ENCODE results near the gene IQGAP1.
"Not testable (repeated sequence)": the region's sequence is repeated elsewhere in the genome, so short reads cannot be mapped to it uniquely, and the experiment has no call there.

DNA sequence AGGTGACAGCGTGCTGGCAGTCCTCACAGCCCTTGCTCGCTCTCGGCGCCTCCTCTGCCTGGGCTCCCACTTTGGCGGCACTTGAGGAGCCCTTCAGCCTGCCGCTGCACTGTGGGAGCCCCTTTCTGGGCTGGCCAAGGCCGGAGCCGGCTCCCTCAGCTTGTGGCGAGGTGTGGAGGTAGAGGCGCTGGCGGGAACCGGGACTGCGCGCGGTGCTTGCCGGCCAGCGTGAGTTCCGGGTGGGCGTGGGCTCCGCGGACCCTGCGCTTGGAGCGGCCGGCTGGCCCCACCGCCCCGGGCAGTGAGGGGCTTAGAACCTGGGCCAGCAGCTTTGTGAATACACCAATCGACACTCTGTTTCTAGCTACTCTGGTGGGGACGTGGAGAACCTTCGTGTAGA, 122.7 kb downstream of the IQGAP1 start:
- TF ChIP-seq, protein P1, sequence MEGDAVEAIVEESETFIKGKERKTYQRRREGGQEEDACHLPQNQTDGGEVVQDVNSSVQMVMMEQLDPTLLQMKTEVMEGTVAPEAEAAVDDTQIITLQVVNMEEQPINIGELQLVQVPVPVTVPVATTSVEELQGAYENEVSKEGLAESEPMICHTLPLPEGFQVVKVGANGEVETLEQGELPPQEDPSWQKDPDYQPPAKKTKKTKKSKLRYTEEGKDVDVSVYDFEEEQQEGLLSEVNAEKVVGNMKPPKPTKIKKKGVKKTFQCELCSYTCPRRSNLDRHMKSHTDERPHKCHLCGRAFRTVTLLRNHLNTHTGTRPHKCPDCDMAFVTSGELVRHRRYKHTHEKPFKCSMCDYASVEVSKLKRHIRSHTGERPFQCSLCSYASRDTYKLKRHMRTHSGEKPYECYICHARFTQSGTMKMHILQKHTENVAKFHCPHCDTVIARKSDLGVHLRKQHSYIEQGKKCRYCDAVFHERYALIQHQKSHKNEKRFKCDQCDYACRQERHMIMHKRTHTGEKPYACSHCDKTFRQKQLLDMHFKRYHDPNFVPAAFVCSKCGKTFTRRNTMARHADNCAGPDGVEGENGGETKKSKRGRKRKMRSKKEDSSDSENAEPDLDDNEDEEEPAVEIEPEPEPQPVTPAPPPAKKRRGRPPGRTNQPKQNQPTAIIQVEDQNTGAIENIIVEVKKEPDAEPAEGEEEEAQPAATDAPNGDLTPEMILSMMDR (IDR thresholded peaks at IDR 0.05) = not testable (repeated sequence)
- TF ChIP-seq POLR2A (IDR thresholded peaks at IDR 0.05) = not testable (repeated sequence)

Measured in lower leg skin (tissue), 3 donors.